Spleen (tissue), 11 donors: Measurements from ENCODE around the gene RSPO4. TPM values are rescaled to one million over a fixed set of nuclear protein-coding genes. Genes with fewer than 3 reads are reported as not detected.

Experiments used
- DNase-seq: peaks from one replicate; pipeline ENCODE4 v3.0.0-alpha.2; 2020
- H3K27ac ChIP-seq, 8 donors: fragments of 200-600 bp; sonication (generic) in 7 of 8; 1 replicate in 4 of 8; 2 replicates in 4 of 8; pipeline versions ENCODE4 v1.5.0 to v1.8.0; 2016 to 2021; ENCODE audit warnings: inconsistent platforms in 4 of 8, mild to moderate bottlenecking in 4 of 8, moderate library complexity in 1 of 8
- H3K27me3 ChIP-seq, 7 donors: fragments of 200-600 bp; sonication (generic) in 6 of 7; replicated peaks in 1 of 7; 1 replicate in 4 of 7; 2 replicates in 3 of 7; pipeline versions ENCODE4 v1.5.0 to v1.8.0; 2016 to 2021; ENCODE audit warnings: inconsistent platforms in 3 of 7, mild to moderate bottlenecking in 1 of 7
- H3K36me3 ChIP-seq, 6 donors: fragments of 200-600 bp; sonication (generic) in 5 of 6; 1 replicate in 4 of 6; 2 replicates in 2 of 6; pipeline versions ENCODE4 v1.5.0 to v1.8.0; 2016 to 2021; ENCODE audit warnings: inconsistent platforms in 2 of 6
- H3K4me1 ChIP-seq, 6 donors: fragments of 200-600 bp; sonication (generic) in 5 of 6; 1 replicate in 3 of 6; 2 replicates in 3 of 6; pipeline versions ENCODE4 v1.5.0 to v1.8.0; 2016 to 2021; ENCODE audit warnings: inconsistent platforms in 3 of 6
- H3K4me3 ChIP-seq, 8 donors: fragments of 200-600 bp; sonication (generic) in 7 of 8; 1 replicate in 4 of 8; 2 replicates in 4 of 8; pipeline versions ENCODE4 v1.5.0 to v1.8.0; 2016 to 2021; ENCODE audit warnings: inconsistent platforms in 4 of 8, mild to moderate bottlenecking in 4 of 8, moderate library complexity in 2 of 8
- H3K9me3 ChIP-seq, 8 donors: fragments of 200-600 bp; sonication (generic) in 7 of 8; 1 replicate in 4 of 8; 2 replicates in 4 of 8; pipeline versions ENCODE4 v1.5.0 to v1.8.0; 2016 to 2021; ENCODE audit warnings: inconsistent platforms in 4 of 8
- POLR2A ChIP-seq, 3 donors: fragments of 450-650 bp; IDR thresholded peaks; one replicate each; pipeline ENCODE4 v1.5.1; 2017; ENCODE audit warnings: antibody characterized with exemption in 3 of 3, mild to moderate bottlenecking in 1 of 3
- POLR2AphosphoS5 ChIP-seq, 3 donors: sonication (generic); formaldehyde crosslinking; IDR thresholded peaks; one replicate each; pipeline ENCODE4 v1.5.1; 2017; ENCODE audit warnings: antibody characterized with exemption in 3 of 3
- WGBS, 5 donors: extraction: QIAGEN DNeasy Blood & Tissue Kit in 3 of 5; methylation state at CpG; one replicate each; pipeline versions ENCODE4 v1.1.5 to v1.1.7; 2013 to 2018; 5-methylcytosine and 5-hydroxymethylcytosine counted together
- intact Hi-C: fragments of 100-400 bp; cut with DNase I; formaldehyde crosslinking; loops from one replicate; pipeline ENCODE4 v1.15.0; 2023; ENCODE audit warnings: low total_unique reads
- polyA plus RNA-seq, 3 donors: library from polyadenylated mRNA; stranded (reverse); fragments of 200-250 nt; gene quantifications; one replicate each; pipeline ENCODE4 v1.2.1, GENCODE V29; 2013
- total RNA-seq, 7 donors: library from RNA; depleted of rRNA in 3 of 7; stranded (reverse); fragments of >200 nt in 3 of 7; fragmentation: NEBNext Ultra II Directional in 4 of 7; extraction: Animal tissue kit (Norgen Biotek cat#: 25700) in 4 of 7; gene quantifications; one replicate each; pipeline versions ENCODE4 v1.1.0 to v1.2.1, GENCODE V29; 2016 to 2021
- TF ChIP-seq, protein P1 (sequence below), 11 experiments: fragments of 200-600 bp in 7 of 11; fragments of 450-650 bp in 4 of 11; sonication (generic) in 4 of 11; IDR thresholded peaks in 8 of 11; conservative IDR thresholded peaks in 3 of 11; 1 replicate in 7 of 11; 2 replicates in 4 of 11; pipeline versions ENCODE4 v1.4.0 to v1.8.0; 2016 to 2021; ENCODE audit warnings: antibody characterized with exemption in 11 of 11, inconsistent platforms in 4 of 11, mild to moderate bottlenecking in 1 of 11
- donor health status: healthy with polysubstance abuse.
- donor health status: DM: no; HTN: no; CAD: no; lungs with moderate emphysema.
- donor health status: DM: no; HTN: no; CAD: no.
- donor health status: Bipolar disorder and iron deficiency.
- donor health status: healthy.
- donor health status: DM: no; HTN: no; CAD: no.
- donor health status: DM: yes; HTN: yes; CAD: no.

RSPO4 gene
- total and polyA plus RNA-seq, 10 donors, result 0.02 to 0.32 (median 0.14) TPM; not detected in 6

DNA sequence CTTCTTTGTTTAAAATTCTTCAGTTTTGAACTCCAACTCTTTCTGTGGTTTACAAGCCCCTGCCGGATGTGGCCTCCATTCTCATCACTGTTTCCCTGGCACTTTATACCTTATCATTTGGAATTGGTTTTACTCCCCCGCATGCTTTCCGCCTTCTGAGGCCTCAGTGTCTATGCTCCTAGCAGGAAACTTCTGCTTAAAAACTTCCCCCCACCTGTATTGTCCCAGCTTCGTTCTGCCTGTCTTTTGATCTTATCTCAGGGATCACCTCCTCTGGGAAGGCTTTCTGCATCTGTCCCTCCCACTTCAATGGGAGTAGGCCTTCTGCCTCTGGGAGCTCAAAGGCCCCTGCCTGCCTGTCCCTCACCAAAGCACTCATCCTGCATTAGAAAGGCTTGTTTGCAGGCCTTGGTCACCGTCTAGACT lies 82.6 kb downstream of the RSPO4 start:
- 74 to 83% (median 77%) methylated on average over 5 of the region's 5 CpGs for WGBS, 5 donors
- Histone ChIP-seq H3K4me3 (no peak overlapping the region), H3K27ac (no peak overlapping the region), H3K27me3 (peaks cover 0 to 17% (median 0%) of the 10 kb centered on the region in 7 donors), H3K36me3 (no peaks in the 10 kb centered on the region), H3K9me3 (no peaks in the 10 kb centered on the region), H3K4me1 (no peaks in the 10 kb centered on the region)
- DNase-seq, result no peak
- no peak for TF ChIP-seq POLR2A (IDR thresholded peaks at IDR 0.05)
- TF ChIP-seq, protein P1, sequence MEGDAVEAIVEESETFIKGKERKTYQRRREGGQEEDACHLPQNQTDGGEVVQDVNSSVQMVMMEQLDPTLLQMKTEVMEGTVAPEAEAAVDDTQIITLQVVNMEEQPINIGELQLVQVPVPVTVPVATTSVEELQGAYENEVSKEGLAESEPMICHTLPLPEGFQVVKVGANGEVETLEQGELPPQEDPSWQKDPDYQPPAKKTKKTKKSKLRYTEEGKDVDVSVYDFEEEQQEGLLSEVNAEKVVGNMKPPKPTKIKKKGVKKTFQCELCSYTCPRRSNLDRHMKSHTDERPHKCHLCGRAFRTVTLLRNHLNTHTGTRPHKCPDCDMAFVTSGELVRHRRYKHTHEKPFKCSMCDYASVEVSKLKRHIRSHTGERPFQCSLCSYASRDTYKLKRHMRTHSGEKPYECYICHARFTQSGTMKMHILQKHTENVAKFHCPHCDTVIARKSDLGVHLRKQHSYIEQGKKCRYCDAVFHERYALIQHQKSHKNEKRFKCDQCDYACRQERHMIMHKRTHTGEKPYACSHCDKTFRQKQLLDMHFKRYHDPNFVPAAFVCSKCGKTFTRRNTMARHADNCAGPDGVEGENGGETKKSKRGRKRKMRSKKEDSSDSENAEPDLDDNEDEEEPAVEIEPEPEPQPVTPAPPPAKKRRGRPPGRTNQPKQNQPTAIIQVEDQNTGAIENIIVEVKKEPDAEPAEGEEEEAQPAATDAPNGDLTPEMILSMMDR (IDR thresholded peaks at IDR 0.05 in 8 of 11, conservative IDR thresholded peaks at IDR 0.05 in 3 of 11), result no peak
- TF ChIP-seq POLR2AphosphoS5 (IDR thresholded peaks at IDR 0.05), result no peak
- intact Hi-C loops, result no loop called here

GRCh38 chr20:917416-917815 lies 84.7 kb downstream of the RSPO4 start:
- DNase-seq, result peak; percentile 24
- no peaks in the 10 kb centered on the region for H3K36me3 ChIP-seq
- TF ChIP-seq POLR2AphosphoS5 (IDR thresholded peaks at IDR 0.05) (no peak), POLR2A (IDR thresholded peaks at IDR 0.05) (no peak)
- TF ChIP-seq, protein P1 (IDR thresholded peaks at IDR 0.05 in 8 of 11, conservative IDR thresholded peaks at IDR 0.05 in 3 of 11), result no peak
- H3K4me1 ChIP-seq, result no peaks in the 10 kb centered on the region
- 63 to 74% (median 71%) methylated on average over 4 of the region's 4 CpGs for WGBS, 5 donors
- H3K27ac ChIP-seq, result no peak overlapping the region
- intact Hi-C loops, result no loop called here
- H3K4me3 ChIP-seq, result no peak overlapping the region
- peaks cover 0 to 26% (median 0%) of the 10 kb centered on the region in 7 donors for H3K27me3 ChIP-seq
- no peaks in the 10 kb centered on the region for H3K9me3 ChIP-seq

GRCh38 chr20:916825-917224 lies 85.3 kb downstream of the RSPO4 start:
- Histone ChIP-seq H3K4me3 (no peak overlapping the region), H3K27me3 (peaks cover 0 to 32% (median 0%) of the 10 kb centered on the region in 7 donors), H3K9me3 (no peaks in the 10 kb centered on the region), H3K27ac (no peak overlapping the region), H3K4me1 (no peaks in the 10 kb centered on the region), H3K36me3 (no peaks in the 10 kb centered on the region)
- intact Hi-C loops, result no loop called here
- TF ChIP-seq POLR2A (IDR thresholded peaks at IDR 0.05) (no peak), POLR2AphosphoS5 (IDR thresholded peaks at IDR 0.05) (no peak)
- TF ChIP-seq, protein P1 (IDR thresholded peaks at IDR 0.05 in 8 of 11, conservative IDR thresholded peaks at IDR 0.05 in 3 of 11), result no peak
- 60 to 80% (median 75%) methylated on average over 5 of the region's 5 CpGs for WGBS, 5 donors
- no peak for DNase-seq

- Histone ChIP-seq H3K4me3 (no peak within 1 kb of the TSS), H3K27me3 (peaks cover 0 to 37% (median 0%) of the 10 kb centered on the region in 7 donors), H3K4me1 (no peaks in the 10 kb centered on the region), H3K27ac (no peak within 1 kb of the TSS), H3K9me3 (no peaks in the 10 kb centered on the region), H3K36me3 (no peaks in the 10 kb centered on the region)
- no peak for DNase-seq
- 47 to 59% (median 55%) methylated on average over 16 to 18 of the region's 18 CpGs for WGBS, 5 donors
- TF ChIP-seq POLR2AphosphoS5 (IDR thresholded peaks at IDR 0.05) (no peak), POLR2A (IDR thresholded peaks at IDR 0.05) (no peak)
- TF ChIP-seq, protein P1 (IDR thresholded peaks at IDR 0.05 in 8 of 11, conservative IDR thresholded peaks at IDR 0.05 in 3 of 11), result no peak
- intact Hi-C loops, result no loop called here
Measured at GRCh38 chr20:916125-916799, 85.8 kb downstream of the RSPO4 start, which contains the start of gene ANGPT4. Gene ANGPT4 (minus strand): TSS chr20:916334. CDS start chr20:916214, 120 bp downstream.
